H1 (cell line): ENCODE measurements around the gene HOXC5. TPM values are rescaled to one million over a fixed set of nuclear protein-coding genes. Genes with fewer than 3 reads are reported as not detected.
"Not testable (repeated sequence)": the region's sequence is repeated elsewhere in the genome, so short reads cannot be mapped to it uniquely, and the experiment has no call there.

Experiments
- CTCF ChIA-PET: fragments of 300-600 bp; sonication (Branson Sonifier 250); formaldehyde crosslinking; loops from one replicate; lab custom pipeline; 2021; ENCODE audit not compliant: partially characterized antibody; lab: Charles Lee
- POLR2A ChIA-PET: fragments of 300-600 bp; sonication (Branson Sonifier 250); formaldehyde crosslinking; loops from one replicate; lab custom pipeline; 2021; ENCODE audit warnings: inconsistent platforms; ENCODE audit not compliant: partially characterized antibody; lab: Charles Lee
- DNase-seq, 2 experiments: peaks; one replicate each; pipeline versions ENCODE4 v3.0.0 to v3.0.0-alpha.2; 2010 to 2022; ENCODE audit warnings: low spot score in 2 of 2, low read depth in 1 of 2, mixed read lengths in 1 of 2
- FAIRE-seq: peaks from 2 replicates; lab custom pipeline; 2011; peaks lifted over from hg19 to GRCh38; lab: Jason Lieb, UNC
- H2AFZ ChIP-seq: 2 replicates; pipeline ENCODE4 v1.8.1; 2012; ENCODE audit warnings: low read length, inconsistent platforms
- H2AK5ac ChIP-seq: 2 replicates; pipeline ENCODE4 v1.6.1; 2013; ENCODE audit warnings: low read depth, low read length
- H2BK120ac ChIP-seq: replicated peaks from 2 replicates; pipeline ENCODE3; 2013; ENCODE audit warnings: low read depth, low read length, inconsistent platforms
- H2BK12ac ChIP-seq: 2 replicates; pipeline ENCODE4 v1.6.1; 2013; ENCODE audit warnings: low read depth, low read length
- H2BK15ac ChIP-seq: 2 replicates; pipeline ENCODE4 v1.6.1; 2013; ENCODE audit warnings: low read length
- H2BK20ac ChIP-seq: 2 replicates; pipeline ENCODE4 v1.6.1; 2013; ENCODE audit warnings: low read length
- H2BK5ac ChIP-seq: 2 replicates; pipeline ENCODE4 v1.6.1; 2013; ENCODE audit warnings: low read depth, low read length
- H3K14ac ChIP-seq: 2 replicates; pipeline ENCODE4 v1.6.1; 2013; ENCODE audit warnings: inconsistent platforms; ENCODE audit not compliant: insufficient read length
- H3K18ac ChIP-seq: 2 replicates; pipeline ENCODE4 v1.6.1; 2013; ENCODE audit warnings: low read length; ENCODE audit errors: extremely low read depth
- H3K23ac ChIP-seq: 2 replicates; pipeline ENCODE4 v1.6.1; 2013; ENCODE audit warnings: inconsistent platforms; ENCODE audit not compliant: insufficient read length
- H3K23me2 ChIP-seq: 2 replicates; pipeline ENCODE4 v1.6.1; 2013; ENCODE audit warnings: low read depth, low read length
- H3K27ac ChIP-seq: 2 replicates; pipeline ENCODE4 v1.6.1; 2011; ENCODE audit warnings: low read depth, low read length, inconsistent platforms
- H3K27me3 ChIP-seq, 4 experiments: replicated peaks in 1 of 4; 1 replicate in 1 of 4; 2 replicates in 3 of 4; pipeline versions ENCODE4 v1.6.1 to v1.8.1; 2011 to 2013; ENCODE audit warnings: low read length in 3 of 4, mild to moderate bottlenecking in 3 of 4, inconsistent platforms in 2 of 4, mixed read lengths in 2 of 4, moderate library complexity in 1 of 4; ENCODE audit not compliant: control insufficient read depth in 3 of 4, insufficient read depth in 3 of 4; ENCODE audit errors: extremely low read depth in 1 of 4
- H3K36me3 ChIP-seq, 4 experiments: 2 replicates each; pipeline versions ENCODE4 v1.6.1 to v1.8.1; 2011 to 2013; ENCODE audit warnings: mild to moderate bottlenecking in 4 of 4, low read length in 3 of 4, moderate library complexity in 2 of 4, control low read depth in 1 of 4, inconsistent platforms in 1 of 4; ENCODE audit not compliant: insufficient read depth in 4 of 4, control insufficient read depth in 2 of 4
- H3K4ac ChIP-seq: replicated peaks from 2 replicates; pipeline ENCODE3; 2013; ENCODE audit warnings: low read length, low read depth, mixed read lengths, inconsistent platforms; ENCODE audit not compliant: insufficient read length
- H3K4me1 ChIP-seq, 4 experiments: replicated peaks in 1 of 4; 1 replicate in 1 of 4; 2 replicates in 3 of 4; pipeline versions ENCODE4 v1.6.1 to v1.8.1; 2011 to 2013; ENCODE audit warnings: low read length in 3 of 4, inconsistent platforms in 2 of 4, mixed read lengths in 1 of 4; ENCODE audit not compliant: insufficient read depth in 4 of 4, control insufficient read depth in 3 of 4
- H3K4me2 ChIP-seq, 2 experiments: 2 replicates each; pipeline versions ENCODE4 v1.6.1 to v1.8.1; 2011 to 2013; ENCODE audit warnings: low read depth in 2 of 2, low read length in 2 of 2, control low read depth in 1 of 2, inconsistent platforms in 1 of 2, mild to moderate bottlenecking in 1 of 2; ENCODE audit not compliant: insufficient read depth in 1 of 2
- H3K4me3 ChIP-seq, 4 experiments: fragments of 200-600, 300-600 bp in 1 of 4; sonication (generic), shearing (Covaris generic), sonication (Bioruptor Twin) in 1 of 4; 2 replicates each; pipeline versions ENCODE4 v1.5.1 to v1.8.1; 2011 to 2016; ENCODE audit warnings: low read length in 4 of 4, low read depth in 3 of 4, control low read depth in 2 of 4, inconsistent platforms in 2 of 4, mild to moderate bottlenecking in 2 of 4, mixed read lengths in 1 of 4, moderate library complexity in 1 of 4; ENCODE audit not compliant: insufficient read depth in 2 of 4; ENCODE audit errors: extremely low read depth in 1 of 4
- H3K56ac ChIP-seq: replicated peaks from 2 replicates; pipeline ENCODE3; 2013; ENCODE audit warnings: low read depth, mild to moderate bottlenecking, mixed read lengths, low read length, inconsistent platforms; ENCODE audit not compliant: insufficient read length
- H3K79me1 ChIP-seq: 2 replicates; pipeline ENCODE4 v1.6.1; 2013; ENCODE audit warnings: low read depth, low read length, control low read depth
- H3K79me2 ChIP-seq, 2 experiments: 2 replicates each; pipeline versions ENCODE4 v1.6.1 to v1.8.1; 2012 to 2013; ENCODE audit warnings: low read length in 2 of 2, mild to moderate bottlenecking in 2 of 2, inconsistent platforms in 1 of 2; ENCODE audit not compliant: insufficient read depth in 2 of 2, control insufficient read depth in 1 of 2
- H3K9ac ChIP-seq, 4 experiments: replicated peaks in 1 of 4; 1 replicate in 1 of 4; 2 replicates in 3 of 4; pipeline versions ENCODE4 v1.6.1 to v1.8.1; 2011 to 2013; ENCODE audit warnings: low read depth in 3 of 4, low read length in 3 of 4, control low read depth in 2 of 4, mild to moderate bottlenecking in 2 of 4, moderate library complexity in 2 of 4, inconsistent platforms in 1 of 4; ENCODE audit errors: extremely low read depth in 1 of 4
- H3K9me3 ChIP-seq, 2 experiments: 2 replicates each; pipeline versions ENCODE4 v1.6.1 to v1.8.1; 2012 to 2013; ENCODE audit warnings: mild to moderate bottlenecking in 2 of 2, moderate library complexity in 2 of 2, control low read depth in 1 of 2, inconsistent platforms in 1 of 2, low read depth in 1 of 2, low read length in 1 of 2, mixed read lengths in 1 of 2; ENCODE audit not compliant: insufficient read depth in 2 of 2
- H4K20me1 ChIP-seq, 2 experiments: replicated peaks in 1 of 2; 2 replicates each; pipeline versions ENCODE3 to v1.8.1; 2011 to 2013; ENCODE audit warnings: inconsistent platforms in 2 of 2, low read length in 2 of 2, mild to moderate bottlenecking in 1 of 2; ENCODE audit not compliant: insufficient read depth in 2 of 2, control insufficient read depth in 1 of 2
- H4K5ac ChIP-seq: 2 replicates; pipeline ENCODE4 v1.6.1; 2013; ENCODE audit warnings: low read length, low read depth, mixed read lengths, inconsistent platforms; ENCODE audit not compliant: insufficient read length
- H4K8ac ChIP-seq: 2 replicates; pipeline ENCODE4 v1.8.0; 2013; ENCODE audit warnings: mild to moderate bottlenecking, moderate library complexity, low read length, inconsistent platforms; ENCODE audit not compliant: insufficient read depth; ENCODE audit errors: extremely low read depth
- H4K91ac ChIP-seq: replicated peaks from 2 replicates; pipeline ENCODE3; 2013; ENCODE audit warnings: low read length, mixed read lengths, inconsistent platforms; ENCODE audit not compliant: insufficient read length
- EZH2 ChIP-seq: fragments of 200-600 bp; sonication (generic); IDR thresholded peaks from 2 replicates; pipeline ENCODE4 v1.7.1; 2012; ENCODE audit warnings: low read depth, mild to moderate bottlenecking, moderate library complexity, low read length, inconsistent platforms; ENCODE audit not compliant: severe bottlenecking
- SUZ12 ChIP-seq: fragments of 200-600 bp; sonication (generic); IDR thresholded peaks from 2 replicates; pipeline ENCODE4 v1.6.1; 2012; ENCODE audit warnings: mild to moderate bottlenecking, inconsistent platforms, low read length, moderate library complexity, mixed read lengths
- WGBS, 2 experiments: shearing (Covaris generic) in 1 of 2; methylation state at CpG; one replicate each; pipeline versions ENCODE4 v1.1.6 to v1.1.7; 2013 to 2015; ENCODE audit warnings: low lambda C conversion rate in 2 of 2, mixed read lengths in 2 of 2, inconsistent platforms in 1 of 2, low coverage in 1 of 2, missing lambda C conversion rate in 1 of 2; ENCODE audit not compliant: insufficient replicate concordance in 2 of 2, insufficient coverage in 1 of 2, insufficient read length in 1 of 2; ENCODE audit errors: extremely low coverage in 1 of 2, missing lambda C conversion rate in 1 of 2; 5-methylcytosine and 5-hydroxymethylcytosine counted together
- polyA plus RNA-seq, 7 experiments: library from polyadenylated mRNA; depleted of rRNA in 3 of 7; stranded (reverse) in 5 of 7; unstranded in 2 of 7; fragments of >200 nt in 5 of 7; fragments of 200-250 nt in 2 of 7; gene quantifications; 1 replicate in 5 of 7; 2 replicates in 1 of 7; 4 replicates in 1 of 7; pipeline versions ENCODE4 v1.2.1 to v1.2.3, GENCODE V29; 2011 to 2013; ENCODE audit warnings: missing spikeins in 2 of 7, mixed read lengths in 2 of 7
- total RNA-seq: library from RNA; stranded (reverse); fragmentation: NEBNext Ultra II Directional; extraction: Animal tissue kit (Norgen Biotek cat#: 25700); gene quantifications from 2 replicates; pipeline ENCODE4 v1.2.1, GENCODE V29; 2021

Gene HOXC5
- total and polyA plus RNA-seq, 2 of the 8 experiments (the other 6 are each of a cell fraction or from before 2014, with no cell fraction given), result not detected

GRCh38 chr12:54081581-54082396, 48.9 kb downstream of the HOXC5 start:
- H3K9ac ChIP-seq, H3K79me1 ChIP-seq, H2BK12ac ChIP-seq, H3K27ac ChIP-seq, H3K23me2 ChIP-seq, H4K8ac ChIP-seq, H3K36me3 ChIP-seq, H3K14ac ChIP-seq, H2BK15ac ChIP-seq, H2AFZ ChIP-seq, H2AK5ac ChIP-seq, H3K79me2 ChIP-seq, H3K23ac ChIP-seq, FAIRE-seq, H3K18ac ChIP-seq, H3K9me3 ChIP-seq, H3K4ac ChIP-seq, H2BK5ac ChIP-seq, POLR2A ChIA-PET, H3K4me1 ChIP-seq, H2BK120ac ChIP-seq, H2BK20ac ChIP-seq, H4K20me1 ChIP-seq, H3K56ac ChIP-seq, H4K5ac ChIP-seq, H4K91ac ChIP-seq: not testable (repeated sequence)
- TF ChIP-seq EZH2 (peak; percentile 83), SUZ12 (peak; percentile 91)
- Histone ChIP-seq H3K4me2 (peak overlapping the region in 1 of 2 experiments; percentile 54; a peak in 1 of 4 replicates), H3K4me3 (peak overlapping the region in 1 of 4 experiments; percentile 26; a peak in 1 of 8 replicates), H3K27me3 (peaks cover 72 to 99% (median 92%) of the 10 kb centered on the region in 4 experiments)
- 4% methylated on average over 30 of the region's 35 CpGs; no CpG with 5 or more reads in 1 of the 2 experiments for WGBS, 2 experiments
- CTCF ChIA-PET, result interaction anchor here (1.2 to 1.8 kb wide), 2 partner anchors 49 to 50 kb away, joined by 4 to 5 read pairs; no protein-coding TSS in a partner anchor
- peak in 1 of 2 experiments; percentile 69 for DNase-seq
